ENCODE measurements around the gene JAZF1. TPM values are rescaled to one million over a fixed set of nuclear protein-coding genes. Genes with fewer than 3 reads are reported as not detected.

The JAZF1 gene
- total and polyA plus RNA-seq, 2 of the 4 experiments (the other 2 are of a cell fraction) = 8.4 to 10.5 TPM

DNA sequence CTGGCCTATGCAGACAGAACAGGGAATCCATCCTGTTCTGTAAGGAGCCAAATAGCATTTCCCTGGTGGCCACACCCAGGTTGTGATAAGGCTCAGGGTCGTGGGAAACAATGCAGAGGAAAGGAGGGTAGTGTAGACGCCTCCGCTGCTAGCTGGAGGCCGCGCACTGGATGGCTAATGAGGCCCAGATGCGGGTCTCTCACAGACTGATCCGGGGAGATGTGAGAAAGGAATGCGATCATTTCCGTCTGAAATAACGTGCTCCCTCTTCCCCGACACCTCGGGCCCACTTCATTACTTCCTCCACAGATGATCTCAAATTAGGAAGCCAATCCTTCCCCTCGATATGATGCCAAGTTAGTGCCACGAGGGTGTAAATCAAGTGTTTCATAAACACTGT lies 237.4 kb downstream of the JAZF1 start:
- Histone ChIP-seq H3K4me1 (ENCODE audit: control insufficient read depth, insufficient read depth, low read length) (no peaks in the 10 kb centered on the region), H3K79me1 (ENCODE audit: low read depth in 1 of 2, low read length in 2 of 2) (peaks cover 9 to 33% of the 10 kb centered on the region in 2 experiments), H3K56ac (ENCODE audit: extremely low read depth, insufficient read depth, low read length) (no peak overlapping the region), H4K8ac (ENCODE audit: low read depth in 2 of 2, low read length in 2 of 2) (no peak overlapping the region), H4K91ac (ENCODE audit: insufficient read depth, low read depth, low read length) (no peak overlapping the region), H2AFZ (replicated peaks; ENCODE audit: low read length, poor library complexity) (no peak overlapping the region), H2AK5ac (ENCODE audit: low read depth, low read length) (no peak overlapping the region), H3K9me1 (ENCODE audit: insufficient read depth, low read length) (peaks cover 5% of the 10 kb centered on the region; the same call in 1 of the 2 replicates), H3K4me3 (ENCODE audit: insufficient read depth, low read depth, low read length) (no peak overlapping the region), H2AK9ac (replicated peaks; ENCODE audit: low read depth, low read length, poor library complexity) (no peak overlapping the region), H3K36me3 (ENCODE audit: control insufficient read depth, insufficient read depth, low read length) (peaks cover 1% of the 10 kb centered on the region), H2BK15ac (ENCODE audit: low read depth, low read length) (no peak overlapping the region), H3K23ac (ENCODE audit: low read depth, low read length) (no peak overlapping the region), H3K4me2 (ENCODE audit: low read depth, low read length) (no peak overlapping the region), H3K9me3 (ENCODE audit: control insufficient read depth, insufficient read depth, low read length) (no peaks in the 10 kb centered on the region), H3K9ac (ENCODE audit: low read depth, low read length) (no peak overlapping the region), H4K5ac (ENCODE audit: low read depth, low read length) (no peak overlapping the region), H4K20me1 (ENCODE audit: insufficient read depth, low read length) (peaks cover 9% of the 10 kb centered on the region; the same call in 1 of the 2 replicates), H3K18ac (ENCODE audit: low read depth, low read length) (no peak overlapping the region), H3K14ac (replicated peaks; ENCODE audit: low read depth, low read length) (no peak overlapping the region), H2BK20ac (ENCODE audit: low read depth, low read length) (no peak overlapping the region), H2BK5ac (ENCODE audit: low read depth, low read length, poor library complexity, severe bottlenecking) (no peak overlapping the region), H2BK120ac (ENCODE audit: low read depth, low read length) (no peak overlapping the region), H3K4ac (ENCODE audit: low read depth, low read length) (no peak overlapping the region), H3K27me3 (ENCODE audit: control insufficient read depth, insufficient read depth, low read length) (no peaks in the 10 kb centered on the region), H3K27ac (ENCODE audit: insufficient read depth, low read length) (no peak overlapping the region)
- in situ Hi-C loops (cut with MboI; ENCODE audit: low sequenced_read_pairs) (no loop called here), dilution Hi-C loops (cut with HindIII; ENCODE audit: low sequenced_read_pairs, unreplicated experiment) (no loop called here), intact Hi-C loops (cut with micrococcal nuclease) (no loop called here)
- ATAC-seq (ENCODE audit: low read depth) = no peak
- no TSS peak for BruUV-seq (replicated peaks)
- POLR2A ChIA-PET (ENCODE audit: unreplicated experiment) = no interaction called here
- WGBS, 2 experiments (ENCODE audit: extremely low coverage in 2 of 2, insufficient read length in 1 of 2) = 100% methylated on average over 1 of the region's 14 CpGs; no CpG with 5 or more reads in 1 of the 2 experiments
- CTCF ChIA-PET = no interaction called here
- TF ChIP-seq SMC3 (IDR thresholded peaks at IDR 0.05; ENCODE audit: low read depth, low read length) = no peak
- TF ChIP-seq CEBPB (IDR thresholded peaks at IDR 0.05; ENCODE audit: low read depth, low read length) = no peak
- TF ChIP-seq MXI1 (IDR thresholded peaks at IDR 0.05; ENCODE audit: borderline replicate concordance, low read depth, low read length) = no peak
- no peak for TF ChIP-seq RCOR1 (IDR thresholded peaks at IDR 0.05; ENCODE audit: insufficient replicate concordance, low read length)
- TF ChIP-seq FOS (IDR thresholded peaks at IDR 0.05; ENCODE audit: low read depth, low read length) = no peak
- TF ChIP-seq, protein P1, sequence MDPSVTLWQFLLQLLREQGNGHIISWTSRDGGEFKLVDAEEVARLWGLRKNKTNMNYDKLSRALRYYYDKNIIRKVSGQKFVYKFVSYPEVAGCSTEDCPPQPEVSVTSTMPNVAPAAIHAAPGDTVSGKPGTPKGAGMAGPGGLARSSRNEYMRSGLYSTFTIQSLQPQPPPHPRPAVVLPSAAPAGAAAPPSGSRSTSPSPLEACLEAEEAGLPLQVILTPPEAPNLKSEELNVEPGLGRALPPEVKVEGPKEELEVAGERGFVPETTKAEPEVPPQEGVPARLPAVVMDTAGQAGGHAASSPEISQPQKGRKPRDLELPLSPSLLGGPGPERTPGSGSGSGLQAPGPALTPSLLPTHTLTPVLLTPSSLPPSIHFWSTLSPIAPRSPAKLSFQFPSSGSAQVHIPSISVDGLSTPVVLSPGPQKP (IDR thresholded peaks at IDR 0.05; ENCODE audit: borderline replicate concordance, low read depth, low read length) = no peak
- TF ChIP-seq RFX5 (IDR thresholded peaks at IDR 0.05; ENCODE audit: low read depth, low read length) = no peak
- TF ChIP-seq MAZ (IDR thresholded peaks at IDR 0.05; ENCODE audit: borderline replicate concordance, low read depth, low read length) = no peak
- TF ChIP-seq POLR2A (IDR thresholded peaks at IDR 0.05; ENCODE audit: low read depth, low read length) = no peak
- no peak for TF ChIP-seq RAD21 (IDR thresholded peaks at IDR 0.05; ENCODE audit: low read length)
- no peak for TF ChIP-seq BHLHE40 (IDR thresholded peaks at IDR 0.05; ENCODE audit: low read depth, low read length)
- TF ChIP-seq CHD1 (IDR thresholded peaks at IDR 0.05; ENCODE audit: low read depth, low read length) = no peak
- no peak for TF ChIP-seq NFE2L2 (IDR thresholded peaks at IDR 0.05; ENCODE audit: low read depth, low read length)
- no peak for TF ChIP-seq MAFK (IDR thresholded peaks at IDR 0.05; ENCODE audit: low read depth, low read length)
- TF ChIP-seq, protein P2, sequence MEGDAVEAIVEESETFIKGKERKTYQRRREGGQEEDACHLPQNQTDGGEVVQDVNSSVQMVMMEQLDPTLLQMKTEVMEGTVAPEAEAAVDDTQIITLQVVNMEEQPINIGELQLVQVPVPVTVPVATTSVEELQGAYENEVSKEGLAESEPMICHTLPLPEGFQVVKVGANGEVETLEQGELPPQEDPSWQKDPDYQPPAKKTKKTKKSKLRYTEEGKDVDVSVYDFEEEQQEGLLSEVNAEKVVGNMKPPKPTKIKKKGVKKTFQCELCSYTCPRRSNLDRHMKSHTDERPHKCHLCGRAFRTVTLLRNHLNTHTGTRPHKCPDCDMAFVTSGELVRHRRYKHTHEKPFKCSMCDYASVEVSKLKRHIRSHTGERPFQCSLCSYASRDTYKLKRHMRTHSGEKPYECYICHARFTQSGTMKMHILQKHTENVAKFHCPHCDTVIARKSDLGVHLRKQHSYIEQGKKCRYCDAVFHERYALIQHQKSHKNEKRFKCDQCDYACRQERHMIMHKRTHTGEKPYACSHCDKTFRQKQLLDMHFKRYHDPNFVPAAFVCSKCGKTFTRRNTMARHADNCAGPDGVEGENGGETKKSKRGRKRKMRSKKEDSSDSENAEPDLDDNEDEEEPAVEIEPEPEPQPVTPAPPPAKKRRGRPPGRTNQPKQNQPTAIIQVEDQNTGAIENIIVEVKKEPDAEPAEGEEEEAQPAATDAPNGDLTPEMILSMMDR (conservative IDR thresholded peaks at IDR 0.05; ENCODE audit: low read depth, low read length) = no peak
- TF ChIP-seq, protein P3, sequence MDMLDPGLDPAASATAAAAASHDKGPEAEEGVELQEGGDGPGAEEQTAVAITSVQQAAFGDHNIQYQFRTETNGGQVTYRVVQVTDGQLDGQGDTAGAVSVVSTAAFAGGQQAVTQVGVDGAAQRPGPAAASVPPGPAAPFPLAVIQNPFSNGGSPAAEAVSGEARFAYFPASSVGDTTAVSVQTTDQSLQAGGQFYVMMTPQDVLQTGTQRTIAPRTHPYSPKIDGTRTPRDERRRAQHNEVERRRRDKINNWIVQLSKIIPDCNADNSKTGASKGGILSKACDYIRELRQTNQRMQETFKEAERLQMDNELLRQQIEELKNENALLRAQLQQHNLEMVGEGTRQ (IDR thresholded peaks at IDR 0.05; ENCODE audit: low read depth, low read length) = no peak
- DNase-seq = no peak

Measured in IMR-90 (cell line).